Body of pancreas (tissue), 4 donors: ENCODE data around the gene ABI2.

Experiments
- POLR2A ChIP-seq, 3 donors: fragments of 450-650 bp; IDR thresholded peaks; one replicate each; pipeline ENCODE4 v1.6.1; 2016; ENCODE audit warnings: antibody characterized with exemption in 3 of 3, mild to moderate bottlenecking in 2 of 3
- TF ChIP-seq, protein P1 (sequence below), 7 experiments: fragments of 450-650 bp in 4 of 7; fragments of 200-600 bp in 3 of 7; sonication (generic) in 3 of 7; IDR thresholded peaks; one replicate each; pipeline ENCODE4 v1.5.1; 2016 to 2019; ENCODE audit warnings: antibody characterized with exemption in 7 of 7

DNA sequence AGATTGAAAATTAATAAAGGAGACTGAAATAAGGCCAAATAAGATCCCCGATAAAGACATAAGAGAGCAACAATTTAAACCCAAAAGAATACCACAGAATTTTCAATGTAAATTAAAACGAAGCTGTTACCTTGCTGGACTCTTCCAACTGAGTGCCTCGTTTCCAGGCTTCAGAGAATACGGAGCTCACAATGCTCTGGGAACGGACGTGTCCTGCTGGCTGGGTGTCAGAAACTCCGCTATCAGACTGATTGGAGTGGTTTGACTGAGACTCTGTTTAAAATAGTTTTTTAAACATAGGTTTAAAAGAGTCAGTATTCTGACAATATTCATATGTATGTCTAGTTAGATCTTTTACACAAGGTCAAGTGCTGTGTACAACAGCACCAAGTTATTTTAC is 116.5 kb downstream of the ABI2 start:
- no peak for TF ChIP-seq POLR2A (IDR thresholded peaks at IDR 0.05)
- TF ChIP-seq, protein P1, sequence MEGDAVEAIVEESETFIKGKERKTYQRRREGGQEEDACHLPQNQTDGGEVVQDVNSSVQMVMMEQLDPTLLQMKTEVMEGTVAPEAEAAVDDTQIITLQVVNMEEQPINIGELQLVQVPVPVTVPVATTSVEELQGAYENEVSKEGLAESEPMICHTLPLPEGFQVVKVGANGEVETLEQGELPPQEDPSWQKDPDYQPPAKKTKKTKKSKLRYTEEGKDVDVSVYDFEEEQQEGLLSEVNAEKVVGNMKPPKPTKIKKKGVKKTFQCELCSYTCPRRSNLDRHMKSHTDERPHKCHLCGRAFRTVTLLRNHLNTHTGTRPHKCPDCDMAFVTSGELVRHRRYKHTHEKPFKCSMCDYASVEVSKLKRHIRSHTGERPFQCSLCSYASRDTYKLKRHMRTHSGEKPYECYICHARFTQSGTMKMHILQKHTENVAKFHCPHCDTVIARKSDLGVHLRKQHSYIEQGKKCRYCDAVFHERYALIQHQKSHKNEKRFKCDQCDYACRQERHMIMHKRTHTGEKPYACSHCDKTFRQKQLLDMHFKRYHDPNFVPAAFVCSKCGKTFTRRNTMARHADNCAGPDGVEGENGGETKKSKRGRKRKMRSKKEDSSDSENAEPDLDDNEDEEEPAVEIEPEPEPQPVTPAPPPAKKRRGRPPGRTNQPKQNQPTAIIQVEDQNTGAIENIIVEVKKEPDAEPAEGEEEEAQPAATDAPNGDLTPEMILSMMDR (IDR thresholded peaks at IDR 0.05): no peak
